A673 (cell line): Measurements from ENCODE around the gene ARHGEF9.

Source experiments
- CTCF ChIP-seq: fragments of 300-800, 200-600 bp; sonication (generic); conservative IDR thresholded peaks from 2 replicates; pipeline ENCODE4 v1.5.1; 2017; ENCODE audit warnings: low read depth, mild to moderate bottlenecking, antibody characterized with exemption, low read length, moderate library complexity, mixed read lengths
- EZH2 ChIP-seq: fragments of 200-600 bp; sonication (generic); IDR thresholded peaks from 2 replicates; pipeline ENCODE4 v1.6.1; 2017; ENCODE audit warnings: borderline replicate concordance, low read depth, mild to moderate bottlenecking, mixed read lengths, antibody characterized with exemption, low read length; ENCODE audit not compliant: poor library complexity, severe bottlenecking

GRCh38 chrX:63785708-63786040 lies 660 bp upstream of the ARHGEF9 start:
- TF ChIP-seq CTCF, result no peak
- no peak for TF ChIP-seq EZH2
